T-helper 22 cell (primary cell): Measurements from ENCODE around the gene PHACTR3.

ENCODE experiments used
- DNase-seq: peaks from one replicate; pipeline ENCODE4 v3.0.0-alpha.2; 2020; ENCODE audit warnings: low read depth

PHACTR3 gene

GRCh38 chr20:59647271-59647670 lies 42.9 kb downstream of the PHACTR3 start:
- no peak for DNase-seq

GRCh38 chr20:59648466-59649070 lies 44.2 kb downstream of the PHACTR3 start:
- no peak for DNase-seq

DNA sequence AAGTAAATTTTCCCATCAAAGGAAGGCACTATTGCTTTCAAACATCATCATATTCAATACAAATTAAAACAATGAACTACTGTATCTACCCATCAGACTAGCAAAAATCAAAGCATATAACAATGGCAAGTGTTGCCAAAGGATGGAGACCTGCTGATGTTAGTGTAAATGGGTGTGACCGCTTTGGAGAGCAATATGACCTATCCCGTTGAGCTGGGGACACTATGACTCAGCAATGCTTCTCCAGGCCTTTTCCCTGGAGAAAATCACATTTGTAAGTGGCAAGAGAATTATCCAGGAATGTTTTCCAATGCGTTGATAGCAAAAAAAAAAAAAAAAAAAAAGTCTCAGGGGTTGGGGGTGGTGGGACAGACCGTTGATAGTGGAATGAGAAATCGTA lies 46.1 kb downstream of the PHACTR3 start:
- DNase-seq, result no peak

DNA sequence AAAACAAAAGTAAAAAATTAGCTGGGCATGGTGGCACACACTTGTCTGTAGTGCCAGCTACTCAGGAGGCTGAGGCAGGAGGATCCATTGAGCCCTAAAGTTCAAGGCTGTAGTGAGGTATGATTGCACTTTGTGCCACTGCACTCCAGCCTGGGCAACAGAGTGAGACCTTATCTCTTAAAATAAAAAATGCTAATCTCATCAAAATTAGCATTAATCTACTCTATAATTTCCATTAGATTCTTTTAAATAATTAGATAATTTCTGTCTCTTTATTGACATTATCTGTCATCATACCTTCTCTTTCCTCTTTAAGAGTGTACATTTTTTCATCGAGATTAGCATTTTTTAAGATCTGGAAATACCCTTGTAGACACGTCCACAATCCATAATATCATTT lies 48.0 kb downstream of the PHACTR3 start:
- DNase-seq, result no peak

DNA sequence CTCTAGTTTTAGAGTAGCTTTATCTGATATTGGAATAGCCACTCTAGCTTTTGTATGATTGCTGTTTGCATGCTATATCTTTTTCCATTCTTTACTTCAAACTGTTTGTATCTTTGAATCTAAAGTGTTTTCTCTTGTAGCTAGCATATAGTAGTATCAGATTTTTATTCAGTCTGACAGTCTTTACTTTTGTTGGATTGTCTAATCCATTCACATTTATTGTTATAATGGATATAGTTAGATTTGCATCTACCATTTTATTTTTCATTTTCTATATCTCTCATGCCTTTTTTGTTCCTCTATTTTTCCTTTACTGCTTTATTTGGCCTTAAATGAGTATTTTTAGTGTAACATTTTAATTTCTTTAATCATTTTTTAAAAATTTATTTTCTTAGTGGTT lies 52.1 kb downstream of the PHACTR3 start:
- no peak for DNase-seq

GRCh38 chr20:59657459-59658046 lies 53.2 kb downstream of the PHACTR3 start:
- no peak for DNase-seq

GRCh38 chr20:59660471-59660870 lies 56.1 kb downstream of the PHACTR3 start:
- no peak for DNase-seq

DNA sequence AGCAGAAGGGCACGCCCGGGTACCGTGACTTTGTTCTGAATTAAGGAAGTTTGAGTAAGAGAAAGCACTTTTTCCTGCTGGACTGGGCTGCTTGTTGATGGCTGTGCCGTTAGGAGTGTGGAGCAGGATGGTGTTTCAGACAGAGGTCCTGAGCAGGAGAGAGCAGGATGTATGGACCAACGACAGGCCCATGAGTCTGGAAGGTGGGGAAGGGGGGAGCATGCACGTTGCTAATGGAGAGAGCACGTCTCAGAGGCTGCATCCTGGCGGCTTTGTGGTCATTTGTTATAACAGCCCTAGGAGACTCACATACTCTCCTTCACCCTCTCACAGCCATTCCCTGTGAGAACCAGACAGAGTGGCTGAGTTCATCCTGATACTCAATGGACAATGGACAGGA lies 56.8 kb downstream of the PHACTR3 start:
- no peak for DNase-seq

DNA sequence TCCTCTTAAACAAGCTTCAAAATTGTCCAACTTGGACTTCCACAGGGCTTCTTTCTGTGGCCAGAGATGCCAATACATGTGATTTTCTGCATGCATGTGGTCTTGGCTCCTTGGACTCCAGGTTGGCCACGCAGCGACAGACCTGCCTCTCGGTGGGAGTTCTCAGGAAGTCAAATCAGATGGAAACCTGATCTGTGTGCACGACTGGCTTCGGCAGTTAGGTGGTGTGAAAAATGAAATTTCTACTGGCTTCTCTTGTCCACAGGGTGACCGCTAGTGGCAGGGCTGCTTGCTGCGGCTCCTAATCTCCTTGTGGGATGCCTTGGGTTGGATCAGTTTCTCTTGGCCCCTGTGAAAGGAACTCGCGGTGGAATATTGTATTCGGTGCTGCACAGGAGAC lies 57.3 kb downstream of the PHACTR3 start:
- no peak for DNase-seq

DNA sequence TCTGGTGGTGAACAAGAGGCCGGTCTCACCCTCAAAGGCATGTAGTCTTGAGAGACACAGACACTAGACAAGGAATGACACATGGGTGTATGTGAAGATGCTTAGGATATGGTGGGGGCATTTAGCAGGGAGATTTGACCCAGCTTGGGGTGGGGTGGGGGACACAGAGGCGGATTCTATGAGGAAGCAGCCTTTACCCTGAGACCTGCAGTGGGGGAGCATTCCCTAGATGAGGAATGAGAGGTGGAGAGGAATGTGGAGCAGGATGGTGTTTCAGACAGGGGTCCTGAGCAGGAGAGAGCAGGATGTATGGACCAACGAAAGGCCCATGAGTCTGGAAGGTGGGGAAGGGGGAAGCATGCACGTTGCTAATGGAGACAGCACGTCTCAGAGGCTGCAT lies 57.8 kb downstream of the PHACTR3 start:
- DNase-seq, result no peak

- DNase-seq, result no peak
Measured at GRCh38 chr20:59662856-59663512, 58.6 kb downstream of the PHACTR3 start.

DNA sequence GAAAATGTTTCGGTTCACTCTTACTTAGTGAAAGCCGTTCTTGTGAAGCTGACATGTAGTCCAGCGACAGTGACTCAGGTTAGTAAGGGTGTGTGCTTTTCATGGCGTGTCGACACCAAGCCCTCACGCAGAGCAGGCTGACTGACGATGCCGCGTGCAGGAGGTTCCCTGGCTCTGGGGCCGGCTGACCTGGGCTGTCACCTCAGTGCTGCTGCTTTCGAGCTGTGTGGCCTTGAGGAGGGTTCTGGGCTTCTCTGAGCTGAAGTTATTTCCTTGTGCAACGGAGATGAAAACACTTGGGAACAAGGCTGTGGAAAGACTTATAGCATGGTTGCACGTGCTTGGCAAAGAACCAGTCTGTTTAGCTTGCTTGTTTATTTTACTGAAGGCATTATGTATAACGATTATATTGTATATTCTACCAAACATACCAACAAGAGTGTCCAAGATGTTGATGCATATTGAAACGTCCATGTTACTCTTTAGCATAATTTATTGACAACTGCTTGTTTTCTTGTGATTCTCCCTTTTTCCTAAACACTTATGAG lies 59.2 kb downstream of the PHACTR3 start:
- no peak for DNase-seq

- DNase-seq, result no peak
Measured at GRCh38 chr20:59664421-59664941, 60.1 kb downstream of the PHACTR3 start.

DNA sequence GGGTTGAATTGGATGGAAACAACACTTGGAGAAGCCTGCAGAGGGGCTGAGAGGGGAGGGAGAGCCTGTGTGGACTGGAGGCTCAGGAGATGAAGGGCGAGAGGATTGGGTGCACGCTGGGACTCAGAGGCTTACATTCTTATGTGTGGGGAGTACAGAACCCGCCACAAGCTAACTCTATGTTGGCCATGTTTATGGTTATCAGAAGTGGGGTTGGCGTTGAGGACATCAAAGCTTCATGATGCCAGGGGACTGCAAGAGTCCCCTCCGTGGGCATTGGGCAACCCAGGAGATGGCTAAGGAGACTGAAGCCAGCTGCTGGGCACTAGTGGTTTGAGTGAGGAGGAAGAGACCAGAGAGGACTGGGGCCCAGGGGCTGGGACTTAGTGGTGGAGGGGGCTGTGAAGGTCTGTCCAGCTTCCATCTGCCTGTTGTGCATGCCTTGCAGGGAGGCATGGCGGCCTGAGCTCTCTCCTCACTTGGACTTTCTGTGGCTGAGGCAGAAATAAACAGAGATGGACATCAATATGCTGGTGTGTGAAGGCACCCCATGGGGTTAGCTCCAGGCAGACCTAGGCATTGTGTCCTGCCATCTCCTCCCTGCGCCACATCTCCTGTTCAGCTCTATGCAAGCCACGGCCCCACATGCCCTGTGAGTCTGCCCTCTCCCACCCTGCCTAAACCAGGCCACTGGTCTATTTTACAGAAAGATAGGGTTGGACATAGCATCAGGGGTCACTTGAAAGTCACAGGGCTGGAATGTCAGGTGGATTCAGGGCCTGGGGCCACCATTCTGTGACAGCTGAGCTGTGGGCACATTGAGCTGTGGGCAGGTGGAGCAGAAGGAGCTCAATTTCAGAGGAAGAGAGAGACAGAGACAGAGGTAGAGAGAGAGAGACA lies 61.6 kb downstream of the PHACTR3 start:
- DNase-seq, result no peak

GRCh38 chr20:59666586-59666985 lies 62.2 kb downstream of the PHACTR3 start:
- no peak for DNase-seq

DNA sequence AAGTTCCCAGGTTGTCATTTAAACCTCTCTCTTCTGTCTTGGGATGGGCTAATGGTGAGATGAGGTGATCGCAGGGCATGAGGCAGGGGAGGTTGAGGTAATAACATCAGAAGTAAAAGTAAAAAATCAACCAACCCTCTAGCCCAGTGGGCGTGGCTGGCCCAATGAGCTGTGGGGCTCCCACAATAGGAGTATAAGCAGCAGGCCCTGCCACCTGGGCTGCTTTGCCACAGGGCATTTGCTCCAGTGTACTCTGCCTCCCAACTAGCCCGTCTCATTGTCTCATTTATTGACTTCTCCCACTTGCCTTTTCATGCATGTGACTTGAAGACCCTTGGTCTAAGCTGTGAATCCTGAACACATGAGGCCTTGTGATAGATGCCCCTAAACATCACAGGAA lies 62.8 kb downstream of the PHACTR3 start:
- no peak for DNase-seq

GRCh38 chr20:59667981-59668515 lies 63.7 kb downstream of the PHACTR3 start:
- DNase-seq, result no peak

DNA sequence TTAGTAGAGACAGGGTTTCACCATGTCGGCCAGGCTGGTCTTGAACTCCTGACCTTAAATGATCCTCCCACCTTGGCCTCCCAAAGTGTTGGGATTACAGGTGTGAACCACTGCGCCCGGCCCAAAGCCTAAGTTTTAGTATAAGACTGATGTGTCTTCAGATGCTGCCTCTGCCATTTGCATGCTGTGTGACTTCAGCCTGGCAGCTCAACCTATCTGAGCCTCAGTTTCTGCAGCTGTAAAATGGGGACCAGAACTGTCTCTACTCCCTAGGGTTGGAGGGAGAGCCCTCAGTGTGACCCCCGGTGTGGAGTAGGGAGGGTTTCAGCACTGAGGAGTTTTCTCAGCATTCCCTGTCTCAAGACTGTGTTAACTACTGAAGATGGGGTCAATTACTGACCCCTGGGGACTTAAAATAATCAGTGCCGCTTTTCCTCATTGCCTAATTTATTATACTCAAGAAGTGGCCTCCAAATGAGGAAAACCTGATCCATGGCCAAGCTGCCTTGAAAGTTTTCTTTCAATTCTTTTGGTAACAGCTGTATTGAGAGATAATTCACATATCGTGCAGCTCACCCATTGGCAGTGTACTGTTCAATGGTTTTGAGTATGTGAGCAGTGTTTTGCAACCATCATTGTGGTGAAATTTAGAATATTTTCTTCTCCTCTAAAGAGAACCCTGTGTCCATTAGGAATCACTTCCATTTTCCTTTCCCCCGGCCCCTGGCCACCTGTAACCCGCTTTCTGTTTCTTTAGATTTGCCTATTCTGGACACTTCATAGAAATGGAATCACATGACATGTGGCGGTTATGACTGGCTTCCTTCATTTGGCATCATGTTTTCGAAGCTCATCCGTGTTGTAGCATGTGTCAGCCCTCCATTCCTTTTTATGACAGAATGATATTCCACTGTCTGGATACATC lies 64.8 kb downstream of the PHACTR3 start:
- DNase-seq, result no peak

DNA sequence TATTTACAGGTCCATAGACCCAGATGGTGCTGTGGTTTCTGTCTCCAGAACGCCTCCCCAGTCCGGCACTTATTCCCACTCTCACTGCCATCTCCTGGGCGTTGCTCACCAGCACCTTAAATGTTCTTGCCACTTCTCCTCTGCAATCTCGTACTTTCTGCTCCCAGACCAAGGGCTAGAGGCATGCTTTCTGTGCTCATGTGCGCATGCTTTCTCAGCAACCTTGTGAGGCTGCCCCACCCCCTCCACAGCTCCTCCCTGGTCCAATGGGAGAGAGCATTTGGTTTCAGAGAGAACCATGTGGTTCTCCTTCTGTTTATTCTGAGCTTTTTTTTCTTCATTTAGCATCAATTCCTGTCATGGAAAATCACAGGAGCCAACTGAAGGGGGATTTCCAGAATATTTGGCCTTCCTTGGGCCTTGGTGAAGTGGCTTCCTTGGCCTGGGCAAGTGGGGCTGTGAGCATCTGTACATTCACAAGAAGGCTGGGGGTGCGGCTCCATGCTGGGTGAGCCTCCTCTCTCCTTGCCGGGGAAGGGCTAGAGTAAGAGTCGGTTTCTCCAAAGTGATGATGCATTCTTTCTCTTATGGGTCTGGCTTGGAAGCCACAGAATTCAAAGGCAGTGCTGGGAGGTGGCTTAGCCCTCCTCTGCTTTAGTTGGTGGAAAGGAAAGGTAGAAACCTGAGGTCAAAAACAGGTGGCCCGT lies 66.6 kb downstream of the PHACTR3 start:
- DNase-seq, result no peak
